H1 (cell line): Measurements from ENCODE around the gene TBC1D22A. TPM values are rescaled to one million over a fixed set of nuclear protein-coding genes. Genes with fewer than 3 reads are reported as not detected.

Experiments used
- CBX5 ChIP-seq: fragments of 300-800, 300-1000 bp; sonication (generic); IDR thresholded peaks from 2 replicates; pipeline ENCODE4 v1.7.1; 2016; ENCODE audit warnings: antibody characterized with exemption, low read length, low read depth
- CHD1 ChIP-seq: IDR thresholded peaks from 2 replicates; pipeline ENCODE4 v1.6.1; 2012; ENCODE audit warnings: low read depth, low read length, improper control_type of control experiment
- JUN ChIP-seq: IDR thresholded peaks from 2 replicates; pipeline ENCODE4 v1.6.1; 2011; ENCODE audit warnings: low read depth, mild to moderate bottlenecking, improper control_type of control experiment, low read length
- SIRT6 ChIP-seq: IDR thresholded peaks from one replicate; pipeline ENCODE4 v1.7.1; 2012; ENCODE audit warnings: low read length, inconsistent platforms
- polyA plus RNA-seq, 7 experiments: library from polyadenylated mRNA; depleted of rRNA in 3 of 7; stranded (reverse) in 5 of 7; unstranded in 2 of 7; fragments of >200 nt in 5 of 7; fragments of 200-250 nt in 2 of 7; gene quantifications; 1 replicate in 5 of 7; 2 replicates in 1 of 7; 4 replicates in 1 of 7; pipeline versions ENCODE4 v1.2.1 to v1.2.3, GENCODE V29; 2011 to 2013; ENCODE audit warnings: missing spikeins in 2 of 7, mixed read lengths in 2 of 7
- total RNA-seq: library from RNA; stranded (reverse); fragmentation: NEBNext Ultra II Directional; extraction: Animal tissue kit (Norgen Biotek cat#: 25700); gene quantifications from 2 replicates; pipeline ENCODE4 v1.2.1, GENCODE V29; 2021

TBC1D22A gene
- total and polyA plus RNA-seq, 2 of the 8 experiments (the other 6 are each of a cell fraction or from before 2014, with no cell fraction given): 11.9 to 18.4 TPM

GRCh38 chr22:46756097-46756496 is 6.4 kb upstream of the TBC1D22A start (continued):
- TF ChIP-seq CHD1 (no peak), CBX5 (no peak), JUN (no peak), SIRT6 (no peak)
